NCI-H1930 (cell line): ENCODE measurements around the gene ADAMTS15.

Experiments used
- DNase-seq, 2 experiments: peaks; one replicate each; lab custom pipeline; 2025; lab: John Stamatoyannopoulos, UW

The ADAMTS15 gene

GRCh38 chr11:130480711-130481140 is 32.3 kb downstream of the ADAMTS15 start:
- no peak for DNase-seq

- no peak for DNase-seq
Measured at GRCh38 chr11:130483124-130483523, 34.7 kb downstream of the ADAMTS15 start.

DNA sequence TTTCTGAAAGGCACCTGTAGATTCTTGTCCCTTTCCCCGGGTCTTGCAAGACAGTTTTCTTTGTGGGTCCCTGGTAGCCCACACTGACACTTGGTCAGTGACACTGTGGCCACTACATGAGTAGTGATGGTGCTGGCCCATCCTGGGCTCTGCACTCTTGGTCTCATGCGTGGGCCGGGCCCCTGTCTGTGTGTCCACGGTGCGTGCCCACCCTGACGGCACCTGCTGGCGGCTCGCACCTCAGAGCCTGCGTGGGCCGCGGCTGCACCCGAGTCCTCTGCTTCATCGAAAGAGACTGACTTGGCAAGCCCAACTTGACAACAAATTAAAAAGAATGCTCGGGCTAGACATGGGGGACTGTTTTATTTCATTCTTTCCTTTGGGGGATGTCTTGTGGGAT is 37.5 kb downstream of the ADAMTS15 start:
- no peak for DNase-seq

GRCh38 chr11:130486391-130486836 is 38.0 kb downstream of the ADAMTS15 start:
- no peak for DNase-seq

DNA sequence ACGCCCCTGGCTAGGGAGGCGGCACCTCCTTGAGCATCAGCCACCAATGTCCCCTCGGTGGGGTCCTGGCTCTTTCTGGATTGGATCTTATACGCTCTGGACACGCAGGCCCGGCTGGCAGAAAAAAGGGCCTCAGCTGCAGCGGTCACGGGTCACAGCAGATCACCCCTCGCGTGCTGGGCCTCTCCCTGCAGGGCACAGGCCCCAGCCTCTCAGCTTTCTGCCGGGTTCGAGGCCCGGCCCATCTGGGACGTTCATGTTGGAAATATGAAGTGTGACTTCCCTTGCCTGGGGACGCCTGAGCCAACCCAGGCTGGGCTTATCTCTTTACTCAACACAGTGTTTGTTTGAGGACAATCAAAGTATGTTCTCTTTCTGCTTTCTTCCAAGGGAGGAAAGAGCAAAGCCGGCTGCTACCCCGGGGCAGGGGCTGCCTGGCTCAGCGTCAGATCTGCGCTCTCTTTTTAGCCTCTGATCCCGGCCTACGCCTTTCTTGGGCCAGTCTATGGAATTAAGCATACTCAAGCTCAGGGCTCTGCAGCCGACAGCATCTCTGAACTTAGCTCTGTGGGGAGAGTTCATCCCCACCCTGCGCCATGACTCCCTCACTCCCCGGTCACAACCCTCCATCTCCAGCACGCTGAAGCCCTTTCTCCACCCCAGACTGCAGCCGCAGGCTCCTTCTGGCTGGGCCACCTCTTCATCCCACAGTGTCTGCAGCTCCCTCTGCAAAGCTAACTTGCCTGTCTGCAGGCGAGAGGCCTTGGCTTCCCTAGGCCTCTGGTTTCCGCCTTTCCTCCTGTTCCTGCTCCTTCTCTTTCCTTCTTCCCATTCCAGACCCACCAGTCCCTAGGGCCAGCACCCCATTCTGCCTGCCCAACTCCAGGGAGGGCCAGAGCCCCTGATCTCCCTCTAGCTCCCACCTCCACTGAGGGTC is 38.8 kb downstream of the ADAMTS15 start:
- no peak for DNase-seq

DNA sequence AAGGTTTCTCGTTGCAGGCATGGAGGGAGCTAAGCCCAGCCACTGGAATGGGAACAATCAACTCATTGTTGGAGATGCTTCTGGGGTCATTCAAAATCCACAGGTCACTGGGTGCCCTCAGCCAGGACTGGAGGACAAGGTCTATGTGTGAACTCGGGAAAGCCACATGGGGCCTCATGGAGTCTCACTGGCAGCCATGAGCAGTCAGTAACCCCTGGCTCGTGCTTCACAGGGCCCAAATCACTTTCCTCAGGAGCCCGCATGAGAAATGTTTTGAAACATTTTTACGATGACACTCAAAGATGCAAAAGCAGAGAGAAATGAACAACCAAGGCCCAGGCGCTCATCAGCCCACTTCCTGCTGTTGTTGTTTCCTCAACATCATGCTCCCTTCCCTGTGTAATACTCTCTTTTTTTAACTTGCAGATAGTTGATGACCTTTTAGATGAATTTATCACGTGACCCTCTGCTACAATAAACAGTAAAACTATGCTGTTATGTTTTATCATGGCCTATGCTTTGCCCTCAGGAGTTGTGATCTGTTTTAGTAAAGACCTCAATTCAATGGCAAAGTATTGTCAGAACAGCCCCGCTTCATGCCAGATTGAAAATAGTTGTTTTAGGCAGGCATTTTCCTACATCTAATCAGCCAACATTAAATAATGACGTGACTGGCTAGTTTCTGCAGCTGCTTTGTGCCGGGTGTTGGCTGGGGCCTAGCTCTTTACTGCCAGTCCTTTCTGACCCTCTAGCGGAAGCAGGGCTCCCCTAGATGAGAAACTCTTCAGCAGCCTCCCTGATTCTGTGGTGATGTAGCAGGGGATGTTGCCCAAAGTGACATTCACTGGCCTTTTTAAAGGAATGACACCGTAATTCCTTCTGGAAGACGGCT is 39.7 kb downstream of the ADAMTS15 start:
- no peak for DNase-seq

- no peak for DNase-seq
Measured at GRCh38 chr11:130488848-130489584, 40.6 kb downstream of the ADAMTS15 start.

GRCh38 chr11:130489716-130490115 is 41.3 kb downstream of the ADAMTS15 start:
- DNase-seq = no peak

- DNase-seq = no peak
Measured at GRCh38 chr11:130490682-130491449, 42.4 kb downstream of the ADAMTS15 start.

GRCh38 chr11:130498181-130498580 is 49.7 kb downstream of the ADAMTS15 start:
- DNase-seq = no peak

- no peak for DNase-seq
Measured at GRCh38 chr11:130499828-130500227, 51.4 kb downstream of the ADAMTS15 start.

GRCh38 chr11:130504317-130504716 is 55.9 kb downstream of the ADAMTS15 start:
- no peak for DNase-seq

DNA sequence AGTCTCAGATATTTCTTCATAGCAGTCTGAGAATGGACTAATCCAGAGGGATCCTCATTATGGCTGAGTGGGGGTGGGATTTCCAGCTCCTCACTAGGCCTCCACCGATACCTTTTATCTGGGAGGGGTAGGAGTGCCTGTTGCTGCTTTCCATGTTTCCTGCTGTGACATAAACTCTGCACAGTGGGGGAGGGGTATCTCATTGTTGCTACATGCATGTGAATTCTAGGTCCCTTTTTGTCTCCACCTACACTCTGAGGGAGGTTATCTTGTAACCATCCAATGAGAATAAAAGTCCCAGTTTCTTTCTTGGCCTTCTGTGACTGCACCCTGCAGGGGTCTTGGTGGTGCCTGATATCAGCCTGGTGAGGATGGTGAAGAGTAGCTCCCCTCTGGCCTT is 60.5 kb downstream of the ADAMTS15 start:
- no peak for DNase-seq

DNA sequence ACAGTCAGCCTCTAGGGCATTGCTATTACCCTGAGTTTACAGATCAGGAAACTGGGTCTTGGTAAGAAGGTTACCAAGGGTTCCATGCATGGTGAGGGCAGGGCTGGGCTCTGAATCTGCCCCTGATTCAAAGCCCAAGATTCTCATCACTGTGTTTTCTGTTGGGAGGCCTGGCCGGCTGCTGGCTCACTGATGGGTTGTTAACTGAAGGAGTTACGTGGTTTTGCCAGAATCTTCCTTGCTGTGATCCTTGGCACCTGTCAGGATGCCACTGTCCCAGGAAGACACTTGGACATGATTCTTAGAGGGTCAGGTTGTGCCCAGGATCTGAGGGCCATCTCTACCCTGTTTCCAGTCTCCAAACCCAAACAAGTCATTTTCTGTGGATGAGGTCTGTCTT is 61.5 kb downstream of the ADAMTS15 start:
- DNase-seq = no peak

DNA sequence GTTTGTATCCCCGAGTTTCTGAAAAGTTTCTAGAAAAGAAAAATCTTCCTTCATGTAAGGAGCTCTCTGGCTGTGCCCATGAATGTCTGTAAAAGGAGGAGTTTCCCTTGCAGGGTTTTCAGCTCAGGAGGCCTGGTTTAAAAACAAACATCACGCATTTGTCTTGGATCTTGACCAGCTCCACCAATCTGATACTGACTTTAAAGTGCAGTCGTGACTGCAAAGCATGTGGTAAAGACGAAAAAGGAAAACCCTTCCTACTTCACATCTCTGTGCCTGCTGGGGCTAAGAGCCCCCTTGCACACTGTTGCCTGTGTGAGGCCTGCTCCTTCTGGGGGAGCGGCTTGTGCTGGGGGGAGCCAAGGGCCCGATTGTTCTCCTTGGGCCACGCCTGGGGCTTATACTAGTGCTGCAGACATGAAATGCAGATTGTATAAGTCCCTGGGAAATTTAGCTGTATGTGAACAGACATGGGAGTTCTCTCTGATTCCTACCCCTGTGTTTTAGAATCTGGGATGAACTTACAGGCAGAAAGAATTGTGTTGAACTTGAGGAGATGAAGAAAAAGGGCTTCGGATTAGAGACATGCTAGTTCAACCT is 62.1 kb downstream of the ADAMTS15 start:
- DNase-seq = no peak

DNA sequence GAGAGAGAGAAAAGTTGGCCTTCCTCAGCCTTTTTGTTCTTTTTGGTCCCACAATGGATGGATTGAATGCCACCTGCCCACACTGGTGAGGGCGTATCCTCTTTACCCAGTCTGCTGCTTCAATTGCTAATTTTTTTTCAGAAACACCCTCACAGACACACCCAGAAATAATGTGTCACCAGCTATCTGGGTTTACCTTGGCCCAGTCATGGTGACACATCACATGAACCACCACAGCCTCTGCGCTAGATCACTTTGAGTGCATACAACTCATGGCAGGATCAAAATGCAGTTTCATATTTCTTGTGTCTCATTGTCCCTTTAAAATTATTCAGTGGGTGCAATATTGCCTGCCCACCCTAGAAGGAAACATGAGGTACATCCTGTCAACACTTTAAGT is 63.3 kb downstream of the ADAMTS15 start:
- no peak for DNase-seq

GRCh38 chr11:130512662-130513061 is 64.2 kb downstream of the ADAMTS15 start:
- no peak for DNase-seq

- no peak for DNase-seq
Measured at GRCh38 chr11:130513132-130513531, 64.7 kb downstream of the ADAMTS15 start.

- DNase-seq = no peak
Measured at GRCh38 chr11:130514316-130514715, 65.9 kb downstream of the ADAMTS15 start.

GRCh38 chr11:130514851-130515250 is 66.4 kb downstream of the ADAMTS15 start:
- DNase-seq = no peak
